DOHH2 (cell line): ENCODE data around the gene CYP27B1.

ENCODE experiments used
- EZH2phosphoT487 ChIP-seq: fragments of 200-600 bp; sonication (generic); IDR thresholded peaks from 2 replicates; pipeline ENCODE4 v1.6.1; 2017; ENCODE audit warnings: borderline replicate concordance, mild to moderate bottlenecking, antibody characterized with exemption, low read length, moderate library complexity, mixed read lengths
- TF ChIP-seq, protein P1 (sequence below): fragments of 200-600 bp; sonication (generic); IDR thresholded peaks from one replicate; pipeline ENCODE4 v1.5.1; 2014; ENCODE audit warnings: antibody characterized with exemption, mild to moderate bottlenecking, low read depth, low read length; ENCODE audit not compliant: poor library complexity, severe bottlenecking

GRCh38 chr12:57745485-57745881, 21.4 kb downstream of the CYP27B1 start:
- TF ChIP-seq, protein P1, sequence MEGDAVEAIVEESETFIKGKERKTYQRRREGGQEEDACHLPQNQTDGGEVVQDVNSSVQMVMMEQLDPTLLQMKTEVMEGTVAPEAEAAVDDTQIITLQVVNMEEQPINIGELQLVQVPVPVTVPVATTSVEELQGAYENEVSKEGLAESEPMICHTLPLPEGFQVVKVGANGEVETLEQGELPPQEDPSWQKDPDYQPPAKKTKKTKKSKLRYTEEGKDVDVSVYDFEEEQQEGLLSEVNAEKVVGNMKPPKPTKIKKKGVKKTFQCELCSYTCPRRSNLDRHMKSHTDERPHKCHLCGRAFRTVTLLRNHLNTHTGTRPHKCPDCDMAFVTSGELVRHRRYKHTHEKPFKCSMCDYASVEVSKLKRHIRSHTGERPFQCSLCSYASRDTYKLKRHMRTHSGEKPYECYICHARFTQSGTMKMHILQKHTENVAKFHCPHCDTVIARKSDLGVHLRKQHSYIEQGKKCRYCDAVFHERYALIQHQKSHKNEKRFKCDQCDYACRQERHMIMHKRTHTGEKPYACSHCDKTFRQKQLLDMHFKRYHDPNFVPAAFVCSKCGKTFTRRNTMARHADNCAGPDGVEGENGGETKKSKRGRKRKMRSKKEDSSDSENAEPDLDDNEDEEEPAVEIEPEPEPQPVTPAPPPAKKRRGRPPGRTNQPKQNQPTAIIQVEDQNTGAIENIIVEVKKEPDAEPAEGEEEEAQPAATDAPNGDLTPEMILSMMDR = no peak
- no peak for TF ChIP-seq EZH2phosphoT487
